Parathyroid adenoma (tissue), 2 donors: Measurements from ENCODE around the gene TMEM222.

Source experiments
- H2AFZ ChIP-seq: fragments of 300-600 bp; sonication (generic); one replicate; pipeline ENCODE4 v1.7.0; 2017; ENCODE audit warnings: antibody characterized with exemption, mild to moderate bottlenecking
- H3K27ac ChIP-seq: fragments of 300-600 bp; sonication (generic); one replicate; pipeline ENCODE4 v1.7.0; 2017
- H3K27me3 ChIP-seq: fragments of 300-600 bp; sonication (generic); one replicate; pipeline ENCODE4 v1.7.0; 2017; ENCODE audit warnings: low read length; ENCODE audit not compliant: control insufficient read depth, insufficient read depth
- H3K36me3 ChIP-seq: fragments of 300-600 bp; sonication (generic); one replicate; pipeline ENCODE4 v1.7.0; 2017; ENCODE audit warnings: low read length; ENCODE audit not compliant: control insufficient read depth, insufficient read depth
- H3K4me1 ChIP-seq: fragments of 300-600 bp; sonication (generic); one replicate; pipeline ENCODE4 v1.7.0; 2017; ENCODE audit warnings: control low read depth
- H3K4me2 ChIP-seq: fragments of 300-600 bp; sonication (generic); one replicate; pipeline ENCODE4 v1.7.0; 2017; ENCODE audit warnings: low read length
- H3K4me3 ChIP-seq: fragments of 300-600 bp; sonication (generic); one replicate; pipeline ENCODE4 v1.7.0; 2017; ENCODE audit warnings: low read depth, low read length
- H3K79me2 ChIP-seq: fragments of 300-600 bp; sonication (generic); one replicate; pipeline ENCODE4 v1.7.0; 2017; ENCODE audit warnings: control low read depth
- H3K9ac ChIP-seq: fragments of 300-600 bp; sonication (generic); one replicate; pipeline ENCODE4 v1.7.0; 2017; ENCODE audit warnings: mild to moderate bottlenecking
- H3K9me3 ChIP-seq: fragments of 300-600 bp; sonication (generic); one replicate; pipeline ENCODE4 v1.7.0; 2017; ENCODE audit warnings: low read length; ENCODE audit not compliant: control insufficient read depth
- TF ChIP-seq, protein P1 (sequence below): fragments of 300-600 bp; sonication (generic); IDR thresholded peaks from one replicate; pipeline ENCODE4 v1.7.0; 2017; ENCODE audit warnings: antibody characterized with exemption, mild to moderate bottlenecking
- donor health status: primary hyperparathyroidism.

Gene TMEM222

DNA sequence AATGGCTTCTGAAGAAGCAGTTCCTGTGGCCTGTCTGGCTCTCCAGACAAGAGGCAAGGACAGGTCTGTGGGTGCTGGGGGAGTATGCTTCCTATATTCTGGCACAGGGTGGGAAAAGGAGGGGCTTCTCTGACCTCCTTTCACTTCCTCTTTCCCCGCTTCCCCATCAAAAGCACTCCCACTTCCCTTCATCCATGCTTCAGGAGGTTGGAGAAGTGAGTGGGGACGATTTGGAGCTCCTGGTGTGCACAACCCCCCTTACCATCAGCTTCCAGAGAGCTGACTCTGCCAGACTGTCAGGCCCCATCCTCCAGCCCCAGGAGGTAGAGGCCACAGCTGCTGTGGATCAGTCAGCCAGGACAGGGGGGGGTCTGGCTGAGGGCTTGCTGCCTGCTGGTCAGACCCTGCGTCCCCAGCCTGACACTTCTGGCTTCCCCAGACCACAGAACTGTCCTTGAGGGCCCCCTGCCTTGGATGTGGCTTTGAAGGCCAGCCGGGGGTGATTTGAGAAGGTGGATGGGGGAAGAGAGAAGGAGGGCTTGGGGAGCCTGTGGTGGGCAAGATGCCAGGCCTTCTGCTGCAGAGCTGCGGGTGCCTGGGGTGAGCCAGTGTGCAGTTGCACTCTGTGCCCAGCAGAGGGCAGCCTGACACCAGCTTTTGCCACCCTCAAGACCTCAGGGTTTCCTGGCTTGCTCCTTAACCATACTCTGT, 21.5 kb upstream of the TMEM222 start:
- H3K36me3 ChIP-seq = no peaks in the 10 kb centered on the region
- H3K27ac ChIP-seq = peak overlapping the region; percentile 75

DNA sequence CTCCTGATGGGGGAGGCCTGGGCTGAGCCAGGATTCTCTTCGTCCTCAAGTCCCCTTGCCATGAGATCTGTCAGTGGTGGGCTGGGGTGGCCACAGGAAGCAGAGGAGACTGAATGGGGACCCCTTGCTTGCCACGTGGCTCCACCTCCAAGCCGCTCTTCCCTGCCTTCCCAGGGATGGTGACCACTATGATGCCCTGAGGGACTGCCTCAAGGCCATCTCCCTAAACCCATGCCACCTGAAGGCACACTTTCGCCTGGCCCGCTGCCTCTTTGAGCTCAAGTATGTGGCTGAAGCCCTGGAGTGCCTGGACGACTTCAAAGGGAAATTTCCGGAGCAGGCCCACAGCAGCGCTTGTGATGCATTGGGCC, 20.9 kb upstream of the TMEM222 start:
- no peaks in the 10 kb centered on the region for H3K36me3 ChIP-seq
- H3K9ac ChIP-seq = no peak overlapping the region
- TF ChIP-seq, protein P1, sequence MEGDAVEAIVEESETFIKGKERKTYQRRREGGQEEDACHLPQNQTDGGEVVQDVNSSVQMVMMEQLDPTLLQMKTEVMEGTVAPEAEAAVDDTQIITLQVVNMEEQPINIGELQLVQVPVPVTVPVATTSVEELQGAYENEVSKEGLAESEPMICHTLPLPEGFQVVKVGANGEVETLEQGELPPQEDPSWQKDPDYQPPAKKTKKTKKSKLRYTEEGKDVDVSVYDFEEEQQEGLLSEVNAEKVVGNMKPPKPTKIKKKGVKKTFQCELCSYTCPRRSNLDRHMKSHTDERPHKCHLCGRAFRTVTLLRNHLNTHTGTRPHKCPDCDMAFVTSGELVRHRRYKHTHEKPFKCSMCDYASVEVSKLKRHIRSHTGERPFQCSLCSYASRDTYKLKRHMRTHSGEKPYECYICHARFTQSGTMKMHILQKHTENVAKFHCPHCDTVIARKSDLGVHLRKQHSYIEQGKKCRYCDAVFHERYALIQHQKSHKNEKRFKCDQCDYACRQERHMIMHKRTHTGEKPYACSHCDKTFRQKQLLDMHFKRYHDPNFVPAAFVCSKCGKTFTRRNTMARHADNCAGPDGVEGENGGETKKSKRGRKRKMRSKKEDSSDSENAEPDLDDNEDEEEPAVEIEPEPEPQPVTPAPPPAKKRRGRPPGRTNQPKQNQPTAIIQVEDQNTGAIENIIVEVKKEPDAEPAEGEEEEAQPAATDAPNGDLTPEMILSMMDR = no peak

More for the DNA sequence above, 21.5 kb upstream of the TMEM222 start:
- peaks cover 16% of the 10 kb centered on the region for H3K4me1 ChIP-seq
- H3K4me2 ChIP-seq = no peak overlapping the region
- no peak overlapping the region for H3K4me3 ChIP-seq
- no peaks in the 10 kb centered on the region for H3K79me2 ChIP-seq
- no peak overlapping the region for H2AFZ ChIP-seq
- H3K9me3 ChIP-seq = no peaks in the 10 kb centered on the region
- H3K27me3 ChIP-seq = no peaks in the 10 kb centered on the region
- no peak overlapping the region for H3K9ac ChIP-seq
- TF ChIP-seq, protein P1 = peak; percentile 86

DNA sequence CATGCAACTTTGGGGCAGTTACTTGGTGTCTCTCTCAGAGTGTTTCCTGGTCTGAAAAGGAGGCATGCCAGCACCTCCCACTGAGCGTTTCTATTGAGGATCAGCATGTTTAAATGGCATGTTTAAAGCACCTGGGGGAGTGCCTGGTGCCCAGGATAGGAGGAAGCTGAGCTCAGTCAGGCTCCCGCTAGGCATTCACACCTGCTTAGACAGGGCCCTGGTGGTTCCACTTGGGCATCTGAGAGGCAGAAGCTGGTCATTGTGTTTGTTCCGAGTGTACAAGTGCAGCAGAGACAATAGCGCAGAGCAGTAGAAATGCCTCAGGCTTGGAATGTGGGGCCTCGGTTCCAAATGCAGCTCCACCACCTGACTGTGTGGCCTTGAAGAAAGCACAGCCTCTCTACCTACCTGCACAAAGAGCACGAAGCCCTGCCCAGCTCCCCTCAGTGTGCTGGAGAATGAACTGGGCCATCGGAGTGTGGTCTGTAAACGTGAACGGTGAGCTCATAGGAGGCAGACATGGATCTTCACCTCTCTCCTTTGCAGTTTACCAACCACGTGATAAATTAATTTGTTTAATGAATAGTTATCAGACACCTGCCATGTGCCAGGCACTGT, 20.3 kb upstream of the TMEM222 start:
- Histone ChIP-seq H3K9ac (no peak overlapping the region), H3K36me3 (no peaks in the 10 kb centered on the region), H3K4me3 (no peak overlapping the region), H3K4me1 (peaks cover 16% of the 10 kb centered on the region), H3K27ac (no peak overlapping the region), H3K79me2 (no peaks in the 10 kb centered on the region), H3K4me2 (no peak overlapping the region), H3K9me3 (no peaks in the 10 kb centered on the region), H2AFZ (no peak overlapping the region), H3K27me3 (no peaks in the 10 kb centered on the region)
- TF ChIP-seq, protein P1 = no peak

More for the DNA sequence above, 20.9 kb upstream of the TMEM222 start:
- H3K27me3 ChIP-seq = no peaks in the 10 kb centered on the region
- no peak overlapping the region for H2AFZ ChIP-seq
- peaks cover 16% of the 10 kb centered on the region for H3K4me1 ChIP-seq
- no peaks in the 10 kb centered on the region for H3K79me2 ChIP-seq
- no peak overlapping the region for H3K27ac ChIP-seq
- H3K4me3 ChIP-seq = no peak overlapping the region
- H3K4me2 ChIP-seq = no peak overlapping the region
- H3K9me3 ChIP-seq = no peaks in the 10 kb centered on the region

GRCh38 chr1:27302612-27303011, 19.4 kb upstream of the TMEM222 start:
- Histone ChIP-seq H3K36me3 (no peaks in the 10 kb centered on the region), H3K79me2 (no peaks in the 10 kb centered on the region), H3K9me3 (no peaks in the 10 kb centered on the region), H3K4me1 (peaks cover 16% of the 10 kb centered on the region), H3K27me3 (no peaks in the 10 kb centered on the region), H3K4me3 (no peak overlapping the region), H3K27ac (no peak overlapping the region), H3K9ac (no peak overlapping the region), H2AFZ (no peak overlapping the region), H3K4me2 (no peak overlapping the region)
- TF ChIP-seq, protein P1 = no peak
